ENCODE data around the gene LRP1B. TPM values are rescaled to one million over a fixed set of nuclear protein-coding genes. Genes with fewer than 3 reads are reported as not detected.

The LRP1B gene
- total RNA-seq, 1 experiment from 2014 or later, result 0.52 TPM

DNA sequence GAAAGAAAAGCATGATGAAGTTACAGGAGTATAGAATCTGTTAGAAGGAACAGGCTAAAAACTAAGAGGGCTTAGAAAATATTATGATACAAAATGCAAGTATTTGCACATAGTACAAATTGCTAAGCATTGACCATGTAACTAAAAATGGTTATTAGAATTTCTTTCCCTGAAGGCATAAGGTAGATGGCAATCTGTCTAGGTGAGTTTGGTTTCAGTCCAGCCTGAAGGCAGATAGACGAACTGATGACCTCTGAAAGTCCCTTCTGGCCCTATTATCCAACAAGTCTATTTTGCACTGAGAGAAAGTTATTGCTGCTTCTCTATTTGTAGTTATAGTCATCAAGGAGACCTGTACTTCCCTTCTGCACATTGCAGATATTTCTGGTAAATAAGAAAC, 663.5 kb downstream of the LRP1B start (continued):
- TF ChIP-seq, protein P1, sequence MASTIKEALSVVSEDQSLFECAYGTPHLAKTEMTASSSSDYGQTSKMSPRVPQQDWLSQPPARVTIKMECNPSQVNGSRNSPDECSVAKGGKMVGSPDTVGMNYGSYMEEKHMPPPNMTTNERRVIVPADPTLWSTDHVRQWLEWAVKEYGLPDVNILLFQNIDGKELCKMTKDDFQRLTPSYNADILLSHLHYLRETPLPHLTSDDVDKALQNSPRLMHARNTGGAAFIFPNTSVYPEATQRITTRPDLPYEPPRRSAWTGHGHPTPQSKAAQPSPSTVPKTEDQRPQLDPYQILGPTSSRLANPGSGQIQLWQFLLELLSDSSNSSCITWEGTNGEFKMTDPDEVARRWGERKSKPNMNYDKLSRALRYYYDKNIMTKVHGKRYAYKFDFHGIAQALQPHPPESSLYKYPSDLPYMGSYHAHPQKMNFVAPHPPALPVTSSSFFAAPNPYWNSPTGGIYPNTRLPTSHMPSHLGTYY (CRISPR knock-in tag; IDR thresholded peaks at IDR 0.05), result no peak
- TF ChIP-seq FOXK1 (CRISPR knock-in tag; IDR thresholded peaks at IDR 0.05) (no peak), NR1H2 (CRISPR knock-in tag; IDR thresholded peaks at IDR 0.05) (no peak), ETV6 (CRISPR knock-in tag; IDR thresholded peaks at IDR 0.05) (no peak)
- TF ChIP-seq, protein P2, sequence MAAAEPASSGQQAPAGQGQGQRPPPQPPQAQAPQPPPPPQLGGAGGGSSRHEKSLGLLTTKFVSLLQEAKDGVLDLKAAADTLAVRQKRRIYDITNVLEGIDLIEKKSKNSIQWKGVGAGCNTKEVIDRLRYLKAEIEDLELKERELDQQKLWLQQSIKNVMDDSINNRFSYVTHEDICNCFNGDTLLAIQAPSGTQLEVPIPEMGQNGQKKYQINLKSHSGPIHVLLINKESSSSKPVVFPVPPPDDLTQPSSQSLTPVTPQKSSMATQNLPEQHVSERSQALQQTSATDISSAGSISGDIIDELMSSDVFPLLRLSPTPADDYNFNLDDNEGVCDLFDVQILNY (CRISPR knock-in tag; IDR thresholded peaks at IDR 0.05), result no peak
- TF ChIP-seq, protein P3, sequence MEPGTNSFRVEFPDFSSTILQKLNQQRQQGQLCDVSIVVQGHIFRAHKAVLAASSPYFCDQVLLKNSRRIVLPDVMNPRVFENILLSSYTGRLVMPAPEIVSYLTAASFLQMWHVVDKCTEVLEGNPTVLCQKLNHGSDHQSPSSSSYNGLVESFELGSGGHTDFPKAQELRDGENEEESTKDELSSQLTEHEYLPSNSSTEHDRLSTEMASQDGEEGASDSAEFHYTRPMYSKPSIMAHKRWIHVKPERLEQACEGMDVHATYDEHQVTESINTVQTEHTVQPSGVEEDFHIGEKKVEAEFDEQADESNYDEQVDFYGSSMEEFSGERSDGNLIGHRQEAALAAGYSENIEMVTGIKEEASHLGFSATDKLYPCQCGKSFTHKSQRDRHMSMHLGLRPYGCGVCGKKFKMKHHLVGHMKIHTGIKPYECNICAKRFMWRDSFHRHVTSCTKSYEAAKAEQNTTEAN (CRISPR knock-in tag; IDR thresholded peaks at IDR 0.05), result no peak
- TF ChIP-seq, protein P4, sequence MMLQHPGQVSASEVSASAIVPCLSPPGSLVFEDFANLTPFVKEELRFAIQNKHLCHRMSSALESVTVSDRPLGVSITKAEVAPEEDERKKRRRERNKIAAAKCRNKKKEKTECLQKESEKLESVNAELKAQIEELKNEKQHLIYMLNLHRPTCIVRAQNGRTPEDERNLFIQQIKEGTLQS (CRISPR knock-in tag; conservative IDR thresholded peaks at IDR 0.05), result no peak
- TF ChIP-seq, protein P5, sequence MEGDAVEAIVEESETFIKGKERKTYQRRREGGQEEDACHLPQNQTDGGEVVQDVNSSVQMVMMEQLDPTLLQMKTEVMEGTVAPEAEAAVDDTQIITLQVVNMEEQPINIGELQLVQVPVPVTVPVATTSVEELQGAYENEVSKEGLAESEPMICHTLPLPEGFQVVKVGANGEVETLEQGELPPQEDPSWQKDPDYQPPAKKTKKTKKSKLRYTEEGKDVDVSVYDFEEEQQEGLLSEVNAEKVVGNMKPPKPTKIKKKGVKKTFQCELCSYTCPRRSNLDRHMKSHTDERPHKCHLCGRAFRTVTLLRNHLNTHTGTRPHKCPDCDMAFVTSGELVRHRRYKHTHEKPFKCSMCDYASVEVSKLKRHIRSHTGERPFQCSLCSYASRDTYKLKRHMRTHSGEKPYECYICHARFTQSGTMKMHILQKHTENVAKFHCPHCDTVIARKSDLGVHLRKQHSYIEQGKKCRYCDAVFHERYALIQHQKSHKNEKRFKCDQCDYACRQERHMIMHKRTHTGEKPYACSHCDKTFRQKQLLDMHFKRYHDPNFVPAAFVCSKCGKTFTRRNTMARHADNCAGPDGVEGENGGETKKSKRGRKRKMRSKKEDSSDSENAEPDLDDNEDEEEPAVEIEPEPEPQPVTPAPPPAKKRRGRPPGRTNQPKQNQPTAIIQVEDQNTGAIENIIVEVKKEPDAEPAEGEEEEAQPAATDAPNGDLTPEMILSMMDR (IDR thresholded peaks at IDR 0.05), result no peak

DNA sequence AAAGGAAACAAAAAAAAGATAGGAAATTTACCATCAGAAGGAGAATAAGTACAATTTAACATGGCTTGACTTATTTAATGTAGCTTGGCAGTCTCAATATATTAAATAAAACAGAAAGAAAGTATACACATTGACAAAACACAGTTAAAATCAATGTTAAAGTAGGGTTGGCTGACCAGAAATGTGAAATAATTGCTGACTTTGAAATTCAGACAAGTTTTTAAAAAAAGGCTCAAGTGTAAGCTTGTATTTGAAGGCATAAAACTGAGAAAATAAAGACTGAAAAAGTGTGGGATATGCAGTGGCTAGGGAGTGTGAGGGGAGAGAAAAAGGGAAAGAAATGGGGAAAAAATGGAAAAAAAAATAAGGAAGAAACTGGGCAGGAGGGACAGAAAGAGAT, 665.8 kb downstream of the LRP1B start:
- peaks cover 24% of the 10 kb centered on the region for H3K4me1 Mint-ChIP-seq
- H3K27me3 Mint-ChIP-seq (ENCODE audit: low read depth), result no peaks in the 10 kb centered on the region
- ATAC-seq (no peak), DNase-seq (ENCODE audit: low spot score) (no peak)
- H3K9me3 Mint-ChIP-seq, result 0 out of 2 replicates have a peak, but pooled peaks cover 3% of the 10 kb centered on the region
- POLR2A ChIA-PET, result interaction anchor here (0.6 kb wide), 1 partner anchor 300 kb away, joined by 3 read pairs; no protein-coding TSS in a partner anchor
- H3K36me3 Mint-ChIP-seq, result no peaks in the 10 kb centered on the region
- no peak overlapping the region for H3K4me3 Mint-ChIP-seq
- no peak overlapping the region for H3K27ac Mint-ChIP-seq
- CTCF ChIA-PET, result no interaction called here
- TF ChIP-seq, protein P6, sequence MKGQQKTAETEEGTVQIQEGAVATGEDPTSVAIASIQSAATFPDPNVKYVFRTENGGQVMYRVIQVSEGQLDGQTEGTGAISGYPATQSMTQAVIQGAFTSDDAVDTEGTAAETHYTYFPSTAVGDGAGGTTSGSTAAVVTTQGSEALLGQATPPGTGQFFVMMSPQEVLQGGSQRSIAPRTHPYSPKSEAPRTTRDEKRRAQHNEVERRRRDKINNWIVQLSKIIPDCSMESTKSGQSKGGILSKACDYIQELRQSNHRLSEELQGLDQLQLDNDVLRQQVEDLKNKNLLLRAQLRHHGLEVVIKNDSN (CRISPR knock-in tag; IDR thresholded peaks at IDR 0.05), result no peak
- TF ChIP-seq, protein P2 (CRISPR knock-in tag; IDR thresholded peaks at IDR 0.05), result no peak
- TF ChIP-seq, protein P3 (CRISPR knock-in tag; IDR thresholded peaks at IDR 0.05), result no peak
- TF ChIP-seq TEAD1 (CRISPR knock-in tag; IDR thresholded peaks at IDR 0.05) (no peak), ZNF396 (CRISPR knock-in tag; IDR thresholded peaks at IDR 0.05; ENCODE audit: borderline replicate concordance) (no peak), TP53 (CRISPR knock-in tag; IDR thresholded peaks at IDR 0.05) (no peak)
- TF ChIP-seq, protein P7, sequence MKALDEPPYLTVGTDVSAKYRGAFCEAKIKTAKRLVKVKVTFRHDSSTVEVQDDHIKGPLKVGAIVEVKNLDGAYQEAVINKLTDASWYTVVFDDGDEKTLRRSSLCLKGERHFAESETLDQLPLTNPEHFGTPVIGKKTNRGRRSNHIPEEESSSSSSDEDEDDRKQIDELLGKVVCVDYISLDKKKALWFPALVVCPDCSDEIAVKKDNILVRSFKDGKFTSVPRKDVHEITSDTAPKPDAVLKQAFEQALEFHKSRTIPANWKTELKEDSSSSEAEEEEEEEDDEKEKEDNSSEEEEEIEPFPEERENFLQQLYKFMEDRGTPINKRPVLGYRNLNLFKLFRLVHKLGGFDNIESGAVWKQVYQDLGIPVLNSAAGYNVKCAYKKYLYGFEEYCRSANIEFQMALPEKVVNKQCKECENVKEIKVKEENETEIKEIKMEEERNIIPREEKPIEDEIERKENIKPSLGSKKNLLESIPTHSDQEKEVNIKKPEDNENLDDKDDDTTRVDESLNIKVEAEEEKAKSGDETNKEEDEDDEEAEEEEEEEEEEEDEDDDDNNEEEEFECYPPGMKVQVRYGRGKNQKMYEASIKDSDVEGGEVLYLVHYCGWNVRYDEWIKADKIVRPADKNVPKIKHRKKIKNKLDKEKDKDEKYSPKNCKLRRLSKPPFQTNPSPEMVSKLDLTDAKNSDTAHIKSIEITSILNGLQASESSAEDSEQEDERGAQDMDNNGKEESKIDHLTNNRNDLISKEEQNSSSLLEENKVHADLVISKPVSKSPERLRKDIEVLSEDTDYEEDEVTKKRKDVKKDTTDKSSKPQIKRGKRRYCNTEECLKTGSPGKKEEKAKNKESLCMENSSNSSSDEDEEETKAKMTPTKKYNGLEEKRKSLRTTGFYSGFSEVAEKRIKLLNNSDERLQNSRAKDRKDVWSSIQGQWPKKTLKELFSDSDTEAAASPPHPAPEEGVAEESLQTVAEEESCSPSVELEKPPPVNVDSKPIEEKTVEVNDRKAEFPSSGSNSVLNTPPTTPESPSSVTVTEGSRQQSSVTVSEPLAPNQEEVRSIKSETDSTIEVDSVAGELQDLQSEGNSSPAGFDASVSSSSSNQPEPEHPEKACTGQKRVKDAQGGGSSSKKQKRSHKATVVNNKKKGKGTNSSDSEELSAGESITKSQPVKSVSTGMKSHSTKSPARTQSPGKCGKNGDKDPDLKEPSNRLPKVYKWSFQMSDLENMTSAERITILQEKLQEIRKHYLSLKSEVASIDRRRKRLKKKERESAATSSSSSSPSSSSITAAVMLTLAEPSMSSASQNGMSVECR (CRISPR knock-in tag; IDR thresholded peaks at IDR 0.05; ENCODE audit: borderline replicate concordance), result no peak
- TF ChIP-seq, protein P8, sequence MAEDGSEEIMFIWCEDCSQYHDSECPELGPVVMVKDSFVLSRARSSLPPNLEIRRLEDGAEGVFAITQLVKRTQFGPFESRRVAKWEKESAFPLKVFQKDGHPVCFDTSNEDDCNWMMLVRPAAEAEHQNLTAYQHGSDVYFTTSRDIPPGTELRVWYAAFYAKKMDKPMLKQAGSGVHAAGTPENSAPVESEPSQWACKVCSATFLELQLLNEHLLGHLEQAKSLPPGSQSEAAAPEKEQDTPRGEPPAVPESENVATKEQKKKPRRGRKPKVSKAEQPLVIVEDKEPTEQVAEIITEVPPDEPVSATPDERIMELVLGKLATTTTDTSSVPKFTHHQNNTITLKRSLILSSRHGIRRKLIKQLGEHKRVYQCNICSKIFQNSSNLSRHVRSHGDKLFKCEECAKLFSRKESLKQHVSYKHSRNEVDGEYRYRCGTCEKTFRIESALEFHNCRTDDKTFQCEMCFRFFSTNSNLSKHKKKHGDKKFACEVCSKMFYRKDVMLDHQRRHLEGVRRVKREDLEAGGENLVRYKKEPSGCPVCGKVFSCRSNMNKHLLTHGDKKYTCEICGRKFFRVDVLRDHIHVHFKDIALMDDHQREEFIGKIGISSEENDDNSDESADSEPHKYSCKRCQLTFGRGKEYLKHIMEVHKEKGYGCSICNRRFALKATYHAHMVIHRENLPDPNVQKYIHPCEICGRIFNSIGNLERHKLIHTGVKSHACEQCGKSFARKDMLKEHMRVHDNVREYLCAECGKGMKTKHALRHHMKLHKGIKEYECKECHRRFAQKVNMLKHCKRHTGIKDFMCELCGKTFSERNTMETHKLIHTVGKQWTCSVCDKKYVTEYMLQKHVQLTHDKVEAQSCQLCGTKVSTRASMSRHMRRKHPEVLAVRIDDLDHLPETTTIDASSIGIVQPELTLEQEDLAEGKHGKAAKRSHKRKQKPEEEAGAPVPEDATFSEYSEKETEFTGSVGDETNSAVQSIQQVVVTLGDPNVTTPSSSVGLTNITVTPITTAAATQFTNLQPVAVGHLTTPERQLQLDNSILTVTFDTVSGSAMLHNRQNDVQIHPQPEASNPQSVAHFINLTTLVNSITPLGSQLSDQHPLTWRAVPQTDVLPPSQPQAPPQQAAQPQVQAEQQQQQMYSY (CRISPR knock-in tag; IDR thresholded peaks at IDR 0.05), result no peak
- TF ChIP-seq, protein P9, sequence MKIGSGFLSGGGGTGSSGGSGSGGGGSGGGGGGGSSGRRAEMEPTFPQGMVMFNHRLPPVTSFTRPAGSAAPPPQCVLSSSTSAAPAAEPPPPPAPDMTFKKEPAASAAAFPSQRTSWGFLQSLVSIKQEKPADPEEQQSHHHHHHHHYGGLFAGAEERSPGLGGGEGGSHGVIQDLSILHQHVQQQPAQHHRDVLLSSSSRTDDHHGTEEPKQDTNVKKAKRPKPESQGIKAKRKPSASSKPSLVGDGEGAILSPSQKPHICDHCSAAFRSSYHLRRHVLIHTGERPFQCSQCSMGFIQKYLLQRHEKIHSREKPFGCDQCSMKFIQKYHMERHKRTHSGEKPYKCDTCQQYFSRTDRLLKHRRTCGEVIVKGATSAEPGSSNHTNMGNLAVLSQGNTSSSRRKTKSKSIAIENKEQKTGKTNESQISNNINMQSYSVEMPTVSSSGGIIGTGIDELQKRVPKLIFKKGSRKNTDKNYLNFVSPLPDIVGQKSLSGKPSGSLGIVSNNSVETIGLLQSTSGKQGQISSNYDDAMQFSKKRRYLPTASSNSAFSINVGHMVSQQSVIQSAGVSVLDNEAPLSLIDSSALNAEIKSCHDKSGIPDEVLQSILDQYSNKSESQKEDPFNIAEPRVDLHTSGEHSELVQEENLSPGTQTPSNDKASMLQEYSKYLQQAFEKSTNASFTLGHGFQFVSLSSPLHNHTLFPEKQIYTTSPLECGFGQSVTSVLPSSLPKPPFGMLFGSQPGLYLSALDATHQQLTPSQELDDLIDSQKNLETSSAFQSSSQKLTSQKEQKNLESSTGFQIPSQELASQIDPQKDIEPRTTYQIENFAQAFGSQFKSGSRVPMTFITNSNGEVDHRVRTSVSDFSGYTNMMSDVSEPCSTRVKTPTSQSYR (CRISPR knock-in tag; IDR thresholded peaks at IDR 0.05), result no peak

Data from WTC11 (cell line).